ENCODE measurements around the gene NKX1-1.

Gene NKX1-1

DNA sequence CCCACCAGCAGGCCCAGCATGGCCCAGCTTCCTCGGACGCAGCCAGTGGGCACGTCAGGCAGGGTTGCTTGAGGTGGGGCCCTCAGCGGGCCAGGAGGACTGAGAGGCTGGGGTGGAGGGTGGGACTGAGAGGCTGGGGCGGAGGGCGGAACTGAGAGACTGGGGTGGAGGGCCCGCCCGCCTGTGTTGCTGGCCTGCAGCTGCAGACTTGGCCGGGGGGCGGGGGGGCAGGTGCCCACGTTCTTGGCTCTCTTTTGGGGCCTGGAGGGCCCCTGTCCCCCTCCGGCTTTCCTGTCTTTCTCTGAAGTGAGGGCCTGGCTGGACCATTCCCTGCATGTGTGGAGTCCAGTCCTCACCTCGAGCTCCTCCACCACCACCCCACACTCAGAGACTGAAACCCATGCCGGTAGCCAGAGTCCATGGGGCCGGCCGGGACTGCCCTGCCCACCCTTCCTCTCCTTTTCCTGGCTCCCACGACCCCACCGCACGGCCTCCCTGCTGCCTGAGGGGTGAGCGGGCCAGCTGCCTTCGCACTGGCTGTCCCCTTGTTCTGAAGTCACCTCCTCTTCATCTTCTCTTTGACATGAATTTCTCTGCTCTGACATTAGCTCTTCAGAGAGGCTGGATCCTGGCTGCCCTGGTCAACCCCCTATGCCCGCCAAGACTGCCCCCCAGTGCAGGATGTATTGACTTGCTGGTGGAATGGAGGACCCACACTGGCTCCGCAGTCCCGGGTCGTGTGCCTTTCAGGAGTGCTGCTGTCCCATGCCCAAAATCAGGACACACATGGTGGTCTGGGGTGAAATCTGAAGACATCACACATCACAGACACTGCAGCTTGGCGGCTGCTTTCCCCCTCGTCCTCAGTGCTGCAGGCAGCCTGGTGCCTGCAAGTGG lies 10.1 kb upstream of the NKX1-1 start:
- DNase-seq = no peak

DNA sequence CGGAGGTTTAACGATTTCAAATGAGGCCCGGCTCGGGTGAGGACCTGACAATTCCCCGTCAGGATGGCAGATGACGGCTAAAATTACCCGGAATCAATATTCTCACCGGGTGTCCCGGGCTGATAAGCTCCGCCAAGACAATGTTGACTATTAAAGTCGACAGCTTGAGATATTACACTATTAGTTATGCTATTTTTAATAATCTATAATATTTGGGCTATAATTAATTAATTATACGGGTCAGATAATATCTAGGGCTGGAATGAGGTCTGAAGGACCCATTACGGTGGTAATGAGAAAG lies 9.4 kb upstream of the NKX1-1 start:
- no peak for DNase-seq

DNA sequence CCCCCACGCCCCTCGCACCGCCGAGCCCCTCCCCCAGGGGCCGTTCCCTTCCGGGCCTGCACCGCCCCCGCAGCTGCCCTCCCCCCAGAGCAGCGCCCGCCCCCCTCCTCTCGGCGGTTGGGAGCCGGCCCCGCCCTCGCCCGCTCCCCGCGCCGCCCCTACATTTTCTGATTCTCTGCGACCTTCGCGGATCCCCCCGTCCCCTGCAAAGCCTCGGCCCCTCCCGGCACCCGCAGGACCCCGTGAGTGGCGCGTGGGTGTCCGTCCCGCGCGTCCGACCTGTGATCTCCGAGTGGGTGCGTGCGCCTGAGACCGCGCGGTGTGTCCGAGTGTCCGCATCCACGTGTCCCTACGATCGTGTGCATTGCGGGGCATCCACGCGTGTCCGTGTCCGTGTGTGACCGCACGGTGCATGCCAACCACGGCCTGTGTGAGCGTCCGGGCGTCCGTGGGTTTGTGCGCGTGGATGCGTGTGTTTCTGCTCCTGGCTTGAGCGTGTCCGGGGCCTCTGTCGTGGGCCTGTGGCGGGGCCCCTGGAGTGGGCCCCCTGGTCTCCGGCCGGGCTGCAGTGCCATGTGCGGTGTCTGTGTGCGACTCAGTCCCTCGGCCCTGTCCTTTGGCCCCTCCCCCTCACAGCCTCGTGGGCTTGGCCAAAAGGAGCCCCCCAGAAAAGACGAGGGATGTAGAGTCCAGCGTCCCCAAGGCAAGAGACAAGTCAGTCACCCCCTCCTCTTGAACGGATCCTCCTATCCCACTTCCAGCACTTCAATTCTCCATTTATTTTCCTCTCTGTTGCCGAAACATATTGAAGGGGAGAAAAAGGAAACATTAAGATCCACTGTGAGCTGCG lies 8.8 kb upstream of the NKX1-1 start:
- no peak for DNase-seq

DNA sequence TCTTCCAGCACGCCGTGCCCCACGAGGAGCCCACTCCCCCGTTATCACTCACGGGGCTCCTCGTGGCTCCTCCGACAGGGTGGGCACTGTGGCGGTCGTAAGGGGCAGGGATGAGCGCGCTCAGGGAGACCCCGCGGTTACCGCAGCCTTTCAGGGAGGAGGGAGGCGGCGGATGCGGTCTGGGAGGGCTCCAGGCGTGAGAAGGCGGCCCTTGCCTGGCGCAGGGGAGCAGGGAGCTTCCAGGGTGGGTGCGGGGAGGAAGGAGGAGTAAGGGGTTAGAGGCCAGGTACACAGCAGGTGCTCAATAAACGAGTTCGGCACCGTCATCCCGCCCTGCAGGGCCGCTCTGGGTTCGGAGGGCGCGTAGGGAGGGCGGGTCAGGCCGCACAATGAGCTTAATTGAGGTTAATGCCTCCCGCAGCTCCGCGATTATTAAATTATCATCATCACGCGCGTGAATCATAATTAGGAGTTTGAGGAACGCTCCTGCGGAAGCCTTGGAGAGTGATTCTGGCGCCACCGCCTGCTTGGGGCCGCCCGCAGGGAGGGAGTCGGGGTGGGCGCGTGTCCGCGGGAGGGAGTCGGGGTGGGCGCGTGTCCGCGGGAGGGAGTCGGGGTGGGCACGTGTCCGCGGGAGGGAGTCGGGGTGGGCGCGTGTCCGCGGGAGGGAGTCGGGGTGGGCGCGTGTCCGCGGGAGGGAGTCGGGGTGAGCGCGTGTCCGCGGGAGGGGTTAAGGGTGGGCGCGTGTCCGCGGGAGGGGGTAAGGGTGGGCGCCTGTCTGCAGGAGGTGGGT lies 7.6 kb upstream of the NKX1-1 start:
- DNase-seq = no peak

DNA sequence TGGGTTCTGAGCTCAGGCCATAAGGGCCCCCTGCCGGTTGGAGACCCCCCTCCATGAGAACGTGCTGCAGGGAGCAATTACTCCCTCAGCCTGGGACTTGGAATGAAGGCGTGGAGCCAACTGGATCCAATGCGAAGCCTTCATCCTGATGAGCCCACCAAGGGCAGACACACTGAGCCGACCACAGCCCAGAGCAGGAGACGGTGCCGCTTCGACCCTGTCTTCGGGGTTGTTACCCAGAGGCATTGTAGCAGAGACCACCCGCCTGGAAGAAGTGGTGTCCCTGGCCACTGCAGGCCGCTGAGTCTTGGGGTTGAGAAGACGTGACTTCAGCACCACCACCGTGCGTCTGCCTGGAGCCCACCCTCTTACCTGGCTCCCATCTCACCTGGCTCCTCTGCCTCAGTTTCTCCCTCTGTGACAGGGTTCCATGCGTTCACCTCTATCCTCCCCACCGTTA lies 7.0 kb upstream of the NKX1-1 start:
- no peak for DNase-seq

DNA sequence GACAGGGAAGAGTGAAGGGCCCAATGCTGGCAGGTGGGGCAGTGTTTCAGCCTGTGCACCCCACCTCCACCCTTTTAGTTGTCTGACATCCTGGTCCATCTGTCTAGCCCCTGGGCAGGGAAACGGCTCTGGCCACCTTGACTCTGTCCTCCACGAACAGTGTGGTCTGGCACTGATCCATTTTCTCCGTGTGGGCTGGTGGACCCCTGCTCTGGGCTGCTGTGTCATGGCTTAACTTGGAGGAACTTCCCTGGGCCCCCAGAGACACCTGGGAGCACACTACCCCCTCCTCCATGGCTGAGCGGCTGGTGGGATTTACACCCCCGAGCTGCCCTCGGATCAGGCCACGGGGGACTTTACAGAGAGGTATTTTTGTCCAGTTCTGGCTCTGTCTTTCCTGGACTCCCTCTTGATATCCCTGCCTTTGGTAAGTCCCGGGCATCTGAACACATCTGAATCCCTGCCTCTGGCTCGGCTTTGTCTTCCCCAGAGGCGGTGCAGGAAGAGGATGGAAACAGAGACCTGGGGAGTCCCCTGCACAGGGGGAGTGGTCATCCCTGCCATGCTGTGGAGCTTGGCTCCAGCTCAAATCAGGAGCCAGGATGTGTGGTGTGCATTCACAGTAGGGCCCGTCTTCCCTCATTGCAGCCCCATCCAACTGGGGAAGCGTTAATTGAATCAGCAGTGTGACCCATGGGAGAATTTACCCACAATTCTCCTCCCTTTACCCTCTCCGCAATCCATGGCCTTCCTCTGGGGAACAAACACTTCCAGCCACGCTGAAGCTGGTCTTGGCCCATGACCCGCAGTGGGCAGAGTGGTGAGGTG lies 6.3 kb upstream of the NKX1-1 start:
- DNase-seq = no peak

DNA sequence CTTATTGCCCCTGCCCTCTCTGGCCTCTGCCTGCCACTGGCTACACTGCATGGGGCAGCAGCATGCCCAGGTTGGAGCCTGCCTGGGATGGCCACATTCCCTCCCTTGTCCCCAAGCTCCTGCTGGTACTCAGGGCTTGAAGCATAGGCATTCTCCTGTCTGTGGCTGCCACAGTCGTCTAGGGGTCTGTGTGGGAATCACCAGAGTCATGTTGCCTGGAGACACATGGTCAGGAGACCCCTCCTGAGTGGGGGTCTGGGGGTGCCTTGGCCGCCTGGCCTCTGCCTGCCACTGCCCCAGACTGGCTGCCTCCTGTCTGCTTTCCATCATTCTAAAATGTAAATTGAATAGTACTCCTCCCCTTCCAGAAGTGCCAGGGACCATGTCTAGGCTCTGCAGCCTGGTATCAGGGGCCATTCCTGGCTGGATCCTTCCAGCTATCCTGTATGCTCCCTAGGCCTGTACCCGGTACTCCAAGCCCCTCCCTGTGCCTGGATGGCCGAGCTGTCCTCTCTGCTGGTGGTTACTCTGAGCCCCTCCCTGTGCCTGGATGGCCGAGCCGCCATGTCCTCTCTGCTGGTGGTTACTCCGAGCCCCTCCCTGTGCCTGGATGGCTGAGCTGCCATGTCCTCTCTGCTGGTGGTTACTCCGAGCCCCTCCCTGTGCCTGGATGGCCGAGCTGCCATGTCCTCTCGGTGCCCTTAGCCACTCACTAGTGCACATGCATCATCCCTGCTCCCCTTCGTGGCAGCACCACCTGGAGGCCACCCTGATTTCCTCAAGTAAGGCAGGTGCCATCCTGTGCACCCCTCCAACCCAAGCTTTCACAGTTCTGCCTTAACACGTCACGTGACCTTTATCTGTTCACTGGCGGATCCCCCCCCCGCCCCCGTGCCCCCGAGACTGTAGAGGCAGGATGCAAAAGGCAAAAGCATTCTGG lies 5.5 kb upstream of the NKX1-1 start:
- DNase-seq = no peak

DNA sequence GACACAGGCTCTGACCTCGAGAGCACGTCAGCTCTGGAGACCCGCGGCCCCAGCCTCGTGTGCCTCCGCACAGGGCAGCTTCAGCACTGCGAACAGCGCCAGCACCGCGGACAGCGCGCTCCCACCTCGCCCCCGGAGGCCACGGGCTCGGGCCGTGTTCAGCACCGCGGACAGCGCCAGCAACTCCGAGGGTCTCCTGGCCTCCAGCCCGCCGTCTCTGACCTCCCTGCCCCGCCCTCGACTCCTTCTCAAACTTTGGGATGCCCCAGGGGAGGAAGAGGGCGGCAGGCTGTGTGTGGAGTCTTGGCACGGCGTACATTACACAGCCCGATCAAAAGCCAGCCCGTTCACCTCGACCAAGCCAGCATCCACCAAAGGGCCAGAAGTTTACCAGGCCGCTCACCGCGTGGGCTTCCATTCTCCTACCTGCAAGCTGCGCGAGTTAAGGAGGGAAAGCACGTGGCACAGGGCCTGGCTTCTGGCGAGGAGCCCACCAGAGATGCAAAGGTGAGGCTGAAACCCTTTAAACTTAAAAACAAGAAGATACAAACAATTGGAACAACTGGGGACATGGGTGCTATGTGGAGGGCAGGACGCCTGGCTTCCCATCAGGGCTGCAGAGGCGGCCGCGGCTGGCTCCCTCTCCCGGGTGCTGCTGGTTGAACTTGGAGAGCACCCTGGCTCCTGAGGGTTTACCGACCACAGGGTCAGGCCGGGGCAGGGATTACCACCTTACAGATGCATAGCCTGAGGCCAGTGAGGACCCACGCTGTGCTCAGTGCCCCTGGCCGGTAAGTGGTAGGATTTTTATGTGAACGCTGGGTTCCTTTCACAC lies 4.5 kb upstream of the NKX1-1 start:
- DNase-seq = no peak

DNA sequence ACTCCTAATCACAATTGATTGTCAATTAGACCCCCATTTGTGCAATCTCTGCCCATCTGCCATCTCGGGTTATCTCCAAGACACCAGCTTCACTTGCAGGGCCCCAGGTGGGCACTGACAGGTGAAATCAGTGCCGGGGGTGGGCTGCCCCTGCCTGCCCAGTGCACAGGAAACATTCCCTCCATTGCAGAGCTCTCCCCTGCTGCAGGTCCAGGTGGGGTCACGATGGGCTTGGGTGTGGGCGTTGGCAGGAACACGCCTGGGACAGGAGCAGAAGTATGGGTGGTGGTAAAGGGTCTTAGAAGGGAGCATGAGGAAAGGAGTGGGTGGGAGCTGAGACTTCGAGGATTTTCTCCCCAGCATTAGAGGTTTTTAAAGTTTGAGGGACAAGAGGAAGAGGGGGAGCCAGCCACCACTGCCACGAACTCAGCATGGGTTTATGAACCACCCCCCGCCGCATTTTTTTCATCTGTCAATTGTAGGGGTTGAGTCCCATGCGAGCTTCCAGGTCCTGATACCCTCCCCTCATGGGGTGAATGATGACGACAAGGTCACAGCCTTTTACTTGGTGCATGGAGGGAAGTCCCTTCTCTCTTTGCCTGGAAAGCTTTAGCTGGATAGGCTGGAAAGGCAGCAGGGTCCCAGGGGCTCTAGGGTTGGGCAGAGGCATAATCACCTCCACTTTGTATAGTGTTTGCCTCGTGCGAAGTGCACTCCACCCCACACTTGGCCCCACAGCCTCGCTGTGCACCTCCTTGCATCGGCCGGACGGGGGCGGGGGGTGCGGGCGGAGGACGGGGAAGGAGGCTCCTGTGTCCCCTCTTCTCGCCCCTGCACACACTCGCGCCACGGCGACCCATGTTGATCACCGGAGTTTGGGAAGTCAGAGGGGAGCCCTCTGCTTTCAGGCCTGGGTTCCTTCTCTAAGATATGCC lies 3.5 kb upstream of the NKX1-1 start:
- DNase-seq = no peak

DNA sequence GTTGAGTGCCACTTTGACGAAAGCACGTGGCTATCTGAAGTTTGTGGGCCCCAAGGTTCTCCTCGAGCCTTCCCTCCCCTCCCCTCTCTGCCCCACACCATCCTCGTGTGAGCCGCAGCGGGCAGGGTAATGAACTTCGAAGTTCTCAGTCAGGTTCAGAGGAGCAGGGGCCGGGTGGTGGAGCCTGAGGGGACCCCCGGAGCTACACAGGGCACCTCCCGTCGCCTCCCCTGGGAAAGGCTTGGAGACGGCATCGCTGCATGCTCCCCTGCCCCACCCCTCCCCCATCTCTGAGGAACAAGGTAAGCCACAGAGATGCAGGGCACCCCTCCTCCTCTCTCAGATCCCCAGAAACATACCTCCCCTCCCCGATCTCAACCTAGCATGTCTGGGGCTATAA lies 2.8 kb upstream of the NKX1-1 start:
- no peak for DNase-seq

DNA sequence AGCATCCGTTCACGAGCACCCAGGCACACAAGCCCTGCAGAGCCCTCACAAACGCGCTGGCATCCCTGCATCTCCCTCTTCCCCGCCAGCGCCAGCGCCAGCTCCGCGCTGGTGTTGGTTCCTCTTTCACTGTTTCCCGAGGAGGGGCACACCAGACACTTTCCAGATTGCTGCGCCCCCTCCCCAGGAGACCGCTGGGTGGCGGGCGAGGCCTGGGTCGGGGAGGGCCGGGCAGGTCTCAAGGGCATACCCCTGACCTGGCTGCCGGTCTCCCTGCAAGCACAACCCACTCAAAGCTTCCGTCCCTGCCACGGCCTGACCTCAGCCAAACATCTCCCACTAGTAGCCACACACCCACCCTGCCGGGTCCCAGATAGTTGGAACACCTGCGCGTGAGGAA lies 2.2 kb upstream of the NKX1-1 start:
- no peak for DNase-seq

DNA sequence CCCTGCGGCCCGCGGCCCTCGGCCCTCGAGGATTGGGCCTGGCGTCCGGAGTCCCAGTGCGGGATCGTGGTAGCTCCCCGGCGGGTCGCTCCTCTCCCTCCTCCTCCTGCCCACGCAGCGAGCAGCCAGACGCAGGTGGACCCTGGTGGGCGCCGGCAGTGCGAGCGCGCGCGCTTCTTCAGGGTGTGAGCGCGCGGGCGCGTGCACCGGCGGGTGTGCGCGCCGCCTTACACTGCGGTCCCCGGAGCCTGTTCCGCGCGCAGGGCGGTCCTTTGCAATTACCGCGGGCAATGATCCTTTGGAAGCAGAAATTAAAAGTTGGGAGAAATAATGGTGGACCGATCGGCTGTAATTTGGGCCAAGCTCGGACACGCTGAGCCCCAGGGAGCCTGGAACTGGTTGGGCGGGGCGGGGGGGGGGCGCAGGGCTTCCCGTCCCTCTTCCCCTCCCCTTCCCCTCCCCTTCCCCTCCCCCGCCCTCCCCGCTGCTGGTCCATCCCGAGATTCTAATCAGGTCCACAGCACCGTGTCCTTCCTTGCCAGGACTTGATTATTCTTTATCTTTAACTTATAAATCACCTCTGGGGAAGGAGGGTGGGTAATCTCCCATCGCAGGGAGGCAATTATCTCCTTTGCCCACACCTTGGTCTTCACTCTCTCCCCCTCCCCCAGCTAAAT lies 1.6 kb upstream of the NKX1-1 start:
- DNase-seq = no peak

DNA sequence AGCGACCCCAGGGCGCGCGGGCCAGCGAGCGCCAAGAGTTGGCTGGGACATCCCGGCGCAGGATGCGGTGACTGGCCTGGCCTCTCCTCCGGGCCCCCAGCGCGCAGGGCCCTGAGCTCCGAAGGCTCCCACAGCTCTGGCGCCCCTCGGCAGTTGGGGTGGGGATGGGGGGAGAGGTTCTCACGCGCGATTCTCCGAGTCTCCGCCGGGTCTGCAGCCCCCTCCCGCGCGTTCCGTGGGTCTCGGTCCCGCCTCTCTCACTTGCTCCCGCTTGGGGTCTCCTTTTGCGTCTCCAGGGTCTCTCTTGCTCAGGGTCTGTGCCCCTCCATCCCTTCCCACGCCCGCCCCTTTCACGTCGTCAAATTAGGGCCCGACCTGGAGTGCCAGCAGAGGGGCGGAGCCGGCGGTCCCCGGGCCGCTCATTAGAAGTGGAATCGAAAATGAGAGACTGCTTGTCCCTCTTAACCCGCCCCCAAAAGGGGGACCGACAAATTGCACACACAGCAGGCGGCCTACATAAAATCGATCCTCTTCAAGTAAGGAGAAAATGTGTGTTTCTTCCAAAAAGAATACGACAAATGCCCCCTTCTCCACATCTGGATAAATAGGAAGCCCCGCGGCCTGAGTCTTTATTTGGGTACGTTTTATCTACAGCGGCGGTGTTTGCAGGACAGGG lies 877 bp upstream of the NKX1-1 start:
- no peak for DNase-seq

DNA sequence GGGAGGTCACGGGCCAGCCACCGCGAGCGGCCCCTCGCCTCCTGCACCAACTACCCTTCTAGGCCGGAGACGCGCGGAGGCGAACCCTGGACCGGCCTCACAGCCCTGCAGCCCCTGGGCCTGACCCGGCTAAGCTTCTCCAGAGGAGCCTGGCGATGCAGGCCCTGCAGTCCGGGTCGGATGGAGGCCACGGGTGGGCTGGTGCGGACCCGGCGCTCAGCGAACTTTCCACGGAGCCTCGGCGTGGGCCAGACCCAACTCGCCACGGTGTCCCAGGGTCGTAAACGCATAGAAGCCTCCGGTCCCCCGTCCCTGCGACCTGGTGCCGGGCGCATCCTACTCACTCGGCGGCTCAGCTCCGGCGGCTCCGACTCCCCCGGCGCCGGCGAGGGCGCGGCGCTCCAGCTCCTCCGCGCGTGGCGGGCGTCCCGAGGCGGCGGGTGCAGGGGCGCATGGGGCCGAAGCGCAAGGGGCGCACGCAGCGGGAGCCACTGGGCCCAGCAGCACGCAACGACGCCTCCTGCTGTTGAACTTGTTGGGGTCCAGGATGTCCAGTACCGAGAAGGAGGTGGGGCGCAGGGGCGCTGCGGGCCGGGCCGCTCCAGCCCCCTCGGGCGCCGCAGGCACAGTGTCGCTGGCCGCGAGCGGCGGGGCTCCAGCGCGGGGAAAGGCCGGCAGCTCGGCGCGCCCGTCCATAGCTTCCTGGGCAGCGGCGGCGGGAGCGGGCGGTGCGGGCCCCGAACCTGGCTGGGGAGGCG lies 427 bp downstream of the NKX1-1 start:
- DNase-seq = no peak

DNA sequence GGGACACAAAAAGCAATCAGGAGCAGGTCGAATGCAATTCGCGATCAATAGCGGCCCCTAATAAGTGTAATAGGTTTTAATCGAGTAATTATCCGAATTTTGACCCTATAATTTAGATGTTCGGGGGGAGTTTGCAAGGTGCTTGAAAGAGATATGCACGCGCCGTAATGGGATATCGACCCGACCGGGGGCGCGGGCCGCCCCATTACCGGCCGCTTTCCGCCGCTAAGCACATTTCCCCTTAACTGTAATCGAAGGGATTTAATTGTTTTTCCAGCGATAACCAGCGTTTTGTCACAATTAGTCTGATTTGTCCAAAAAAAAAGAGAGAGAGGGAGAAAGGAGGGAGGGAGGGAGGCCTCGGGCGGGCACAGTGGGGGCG lies 997 bp downstream of the NKX1-1 start:
- DNase-seq = no peak

DNA sequence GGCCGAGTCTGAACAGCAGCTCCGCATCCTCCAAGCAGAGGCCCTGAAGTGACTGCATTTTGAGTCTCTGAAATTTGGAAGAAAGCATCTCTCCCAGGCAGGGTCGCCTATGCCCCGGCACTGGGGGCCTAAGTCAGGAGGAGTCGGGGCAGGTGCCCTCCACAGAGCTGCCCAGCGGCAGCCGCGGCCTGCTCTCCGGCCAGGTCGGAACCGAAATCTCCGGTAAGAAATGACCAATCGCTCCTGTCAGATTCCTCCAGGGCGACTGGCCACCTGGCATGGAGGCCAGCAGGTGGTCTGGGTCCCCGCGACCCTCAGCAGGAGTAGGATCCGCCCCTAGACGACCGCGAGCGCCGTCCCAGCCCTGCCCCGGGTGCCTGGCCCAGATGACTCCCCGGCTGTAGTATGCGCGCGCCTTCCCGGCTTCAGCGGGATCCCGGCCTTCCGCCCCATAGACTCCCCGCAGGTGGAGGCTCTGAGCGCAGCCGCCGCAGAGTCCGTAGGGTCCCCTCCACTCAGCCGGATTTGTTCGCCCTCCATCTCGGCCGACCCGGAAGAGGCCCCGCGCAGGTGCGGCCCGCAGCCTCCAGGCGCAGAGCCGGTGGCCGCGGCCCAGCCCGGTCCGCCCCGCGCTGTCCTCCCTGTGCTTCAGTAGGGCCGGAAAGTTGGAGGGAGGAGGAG lies 1.5 kb downstream of the NKX1-1 start:
- no peak for DNase-seq

All from bone marrow (tissue), 2 donors.